Colonic mucosa (tissue), 4 donors: ENCODE measurements around the gene LNPEP. TPM values are rescaled to one million over a fixed set of nuclear protein-coding genes. Genes with fewer than 3 reads are reported as not detected.

ENCODE experiments used
- DNase-seq: peaks from one replicate; pipeline ENCODE4 v3.0.0-alpha.2; 2020
- H3K27ac ChIP-seq: fragments of 200-600 bp; one replicate; pipeline ENCODE4 v1.8.0; 2021
- H3K27me3 ChIP-seq: fragments of 200-600 bp; one replicate; pipeline ENCODE4 v1.8.0; 2021
- H3K36me3 ChIP-seq: fragments of 200-600 bp; one replicate; pipeline ENCODE4 v1.8.0; 2021
- H3K4me1 ChIP-seq: fragments of 200-600 bp; one replicate; pipeline ENCODE4 v1.8.0; 2021; ENCODE audit warnings: mild to moderate bottlenecking
- H3K4me3 ChIP-seq: fragments of 200-600 bp; one replicate; pipeline ENCODE4 v1.8.0; 2021
- H3K9ac ChIP-seq, 2 donors: one replicate each; pipeline ENCODE4 v1.7.0; 2013; ENCODE audit warnings: control low read depth in 2 of 2, low read depth in 2 of 2, low read length in 2 of 2
- H3K9me3 ChIP-seq: fragments of 200-600 bp; one replicate; pipeline ENCODE4 v1.8.0; 2021
- intact Hi-C: fragments of 100-400 bp; cut with DNase I; formaldehyde crosslinking; loops from one replicate; pipeline ENCODE4 v1.14.1; 2022
- total RNA-seq, 2 donors: library from RNA; stranded (reverse); fragmentation: NEBNext Ultra II Directional in 1 of 2; extraction: Animal tissue kit (Norgen Biotek cat#: 25700) in 1 of 2; gene quantifications; one replicate each; pipeline ENCODE4 v1.2.1, GENCODE V29; 2021
- TF ChIP-seq, protein P1 (sequence below): fragments of 200-600 bp; IDR thresholded peaks from one replicate; pipeline ENCODE4 v1.8.0; 2022; ENCODE audit warnings: antibody characterized with exemption, mild to moderate bottlenecking
- donor health status: healthy.
- donor health status: DM: no; HTN: no; CAD: no.
- donor health status: DM: no; HTN: no; CAD: no.

Gene LNPEP
- total RNA-seq, 2 donors from 2014 or later: 23.7 to 34.9 TPM

DNA sequence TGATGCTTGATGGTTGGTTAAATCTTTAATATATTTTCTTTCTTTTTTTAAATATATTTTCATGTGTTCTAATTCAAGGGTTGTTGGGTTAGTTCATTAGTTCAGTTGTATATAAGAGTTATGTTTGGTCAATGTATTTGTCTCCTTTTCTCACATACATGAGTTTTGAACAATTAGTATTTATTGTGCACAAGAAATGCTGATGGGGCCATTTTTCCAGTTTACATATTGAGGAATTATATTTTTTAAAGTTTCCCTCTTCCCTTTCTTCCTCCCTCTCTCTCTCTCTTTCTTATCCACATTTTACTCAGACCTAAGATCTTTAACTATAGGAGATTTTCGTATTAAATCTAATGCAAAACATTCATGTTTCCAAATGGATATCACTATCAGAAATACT is 74.0 kb downstream of the LNPEP start:
- H3K9me3 ChIP-seq: no peaks in the 10 kb centered on the region

DNA sequence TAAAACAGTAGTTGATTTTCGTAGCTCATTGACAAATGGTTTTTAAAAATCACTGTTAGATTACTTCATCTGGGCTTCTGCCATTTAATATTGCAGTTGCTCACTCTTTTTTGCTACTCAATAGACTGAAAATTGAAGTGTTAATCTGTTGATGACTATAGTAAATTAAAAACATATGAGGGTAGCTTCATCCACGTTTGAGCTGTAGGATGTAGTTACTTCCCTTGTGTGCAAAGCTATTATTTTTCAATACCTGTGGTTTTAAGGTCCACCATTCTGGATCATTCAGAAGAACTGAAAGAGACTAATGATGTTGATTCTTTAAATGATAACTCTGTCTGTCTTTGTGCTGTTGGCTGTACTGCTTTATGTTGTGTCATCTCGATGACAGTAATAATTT is 74.7 kb downstream of the LNPEP start:
- intact Hi-C loops: loop anchor here (10.0 kb wide), 1 partner anchor 256 kb away; no protein-coding TSS in a partner anchor
- H3K27me3 ChIP-seq: no peaks in the 10 kb centered on the region
- no peak overlapping the region for H3K27ac ChIP-seq
- H3K4me3 ChIP-seq: no peak overlapping the region
- no peak overlapping the region for H3K9ac ChIP-seq
- TF ChIP-seq, protein P1, sequence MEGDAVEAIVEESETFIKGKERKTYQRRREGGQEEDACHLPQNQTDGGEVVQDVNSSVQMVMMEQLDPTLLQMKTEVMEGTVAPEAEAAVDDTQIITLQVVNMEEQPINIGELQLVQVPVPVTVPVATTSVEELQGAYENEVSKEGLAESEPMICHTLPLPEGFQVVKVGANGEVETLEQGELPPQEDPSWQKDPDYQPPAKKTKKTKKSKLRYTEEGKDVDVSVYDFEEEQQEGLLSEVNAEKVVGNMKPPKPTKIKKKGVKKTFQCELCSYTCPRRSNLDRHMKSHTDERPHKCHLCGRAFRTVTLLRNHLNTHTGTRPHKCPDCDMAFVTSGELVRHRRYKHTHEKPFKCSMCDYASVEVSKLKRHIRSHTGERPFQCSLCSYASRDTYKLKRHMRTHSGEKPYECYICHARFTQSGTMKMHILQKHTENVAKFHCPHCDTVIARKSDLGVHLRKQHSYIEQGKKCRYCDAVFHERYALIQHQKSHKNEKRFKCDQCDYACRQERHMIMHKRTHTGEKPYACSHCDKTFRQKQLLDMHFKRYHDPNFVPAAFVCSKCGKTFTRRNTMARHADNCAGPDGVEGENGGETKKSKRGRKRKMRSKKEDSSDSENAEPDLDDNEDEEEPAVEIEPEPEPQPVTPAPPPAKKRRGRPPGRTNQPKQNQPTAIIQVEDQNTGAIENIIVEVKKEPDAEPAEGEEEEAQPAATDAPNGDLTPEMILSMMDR: no peak
- no peaks in the 10 kb centered on the region for H3K36me3 ChIP-seq
- H3K9me3 ChIP-seq: no peaks in the 10 kb centered on the region
- no peak for DNase-seq
- no peaks in the 10 kb centered on the region for H3K4me1 ChIP-seq

More for the DNA sequence above, 74.0 kb downstream of the LNPEP start:
- Histone ChIP-seq H3K4me1 (no peaks in the 10 kb centered on the region), H3K27me3 (no peaks in the 10 kb centered on the region), H3K36me3 (no peaks in the 10 kb centered on the region), H3K27ac (no peak overlapping the region), H3K4me3 (no peak overlapping the region), H3K9ac (no peak overlapping the region)
- no peak for DNase-seq
- intact Hi-C loops: loop anchor here (10.0 kb wide), 2 partner anchors 235 to 255 kb away; no protein-coding TSS in a partner anchor
- TF ChIP-seq, protein P1: no peak

- Histone ChIP-seq H3K27ac (no peak overlapping the region), H3K4me1 (no peaks in the 10 kb centered on the region), H3K9me3 (no peaks in the 10 kb centered on the region), H3K36me3 (no peaks in the 10 kb centered on the region), H3K4me3 (no peak overlapping the region), H3K27me3 (no peaks in the 10 kb centered on the region), H3K9ac (no peak overlapping the region)
- TF ChIP-seq, protein P1: no peak
- intact Hi-C loops: loop anchor here (10.0 kb wide), 1 partner anchor 257 kb away; no protein-coding TSS in a partner anchor
- no peak for DNase-seq
Observed at GRCh38 chr5:97011567-97011966, 75.7 kb downstream of the LNPEP start.

DNA sequence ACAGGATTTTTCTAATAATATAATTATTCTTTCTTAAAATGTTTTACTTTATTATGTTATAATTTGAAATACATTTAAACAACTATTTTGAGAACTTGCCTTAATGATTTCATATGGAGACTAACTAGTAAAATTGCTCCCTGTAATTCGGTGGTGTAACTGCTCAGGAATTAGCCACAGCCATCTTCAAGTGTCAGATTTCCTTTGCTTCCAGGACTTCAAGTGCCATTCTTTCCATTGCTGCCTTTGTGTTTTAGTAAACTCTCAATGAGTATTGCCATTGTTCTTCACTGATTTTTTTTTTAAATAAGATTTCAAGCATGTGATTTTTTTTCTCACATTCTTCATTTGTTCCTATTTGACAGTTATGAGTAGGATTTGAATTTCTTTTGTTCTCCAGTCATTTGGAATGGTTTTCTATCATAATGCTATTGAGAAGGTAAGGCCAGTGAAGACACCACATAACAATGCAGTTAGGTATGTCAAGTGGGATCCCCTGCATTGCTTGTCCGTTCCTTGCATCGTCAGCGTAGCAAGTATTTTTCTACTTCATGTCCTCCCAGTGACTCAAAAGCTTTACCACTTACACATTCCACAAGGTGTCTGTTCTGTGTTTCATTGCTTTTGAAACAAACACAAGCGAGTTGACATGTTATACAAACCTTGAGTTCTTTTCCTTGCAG is 83.7 kb downstream of the LNPEP start:
- Histone ChIP-seq H3K4me3 (no peak overlapping the region), H3K27me3 (no peaks in the 10 kb centered on the region), H3K9ac (no peak overlapping the region), H3K27ac (no peak overlapping the region), H3K4me1 (no peaks in the 10 kb centered on the region), H3K9me3 (no peaks in the 10 kb centered on the region), H3K36me3 (peaks cover 6% of the 10 kb centered on the region)
- intact Hi-C loops: loop anchor here (10.0 kb wide), 1 partner anchor 265 kb away; no protein-coding TSS in a partner anchor
- DNase-seq: no peak
- TF ChIP-seq, protein P1: no peak

- intact Hi-C loops: no loop called here
- H3K4me1 ChIP-seq: no peaks in the 10 kb centered on the region
- TF ChIP-seq, protein P1: no peak
- H3K27me3 ChIP-seq: no peaks in the 10 kb centered on the region
- H3K9ac ChIP-seq: no peak overlapping the region
- no peak overlapping the region for H3K4me3 ChIP-seq
- DNase-seq: no peak
- H3K9me3 ChIP-seq: no peaks in the 10 kb centered on the region
- peaks cover 6% of the 10 kb centered on the region for H3K36me3 ChIP-seq
- H3K27ac ChIP-seq: no peak overlapping the region
Observed at GRCh38 chr5:97021416-97021815, 85.5 kb downstream of the LNPEP start.
